Measurements from ENCODE around the gene DNAH7.

DNA sequence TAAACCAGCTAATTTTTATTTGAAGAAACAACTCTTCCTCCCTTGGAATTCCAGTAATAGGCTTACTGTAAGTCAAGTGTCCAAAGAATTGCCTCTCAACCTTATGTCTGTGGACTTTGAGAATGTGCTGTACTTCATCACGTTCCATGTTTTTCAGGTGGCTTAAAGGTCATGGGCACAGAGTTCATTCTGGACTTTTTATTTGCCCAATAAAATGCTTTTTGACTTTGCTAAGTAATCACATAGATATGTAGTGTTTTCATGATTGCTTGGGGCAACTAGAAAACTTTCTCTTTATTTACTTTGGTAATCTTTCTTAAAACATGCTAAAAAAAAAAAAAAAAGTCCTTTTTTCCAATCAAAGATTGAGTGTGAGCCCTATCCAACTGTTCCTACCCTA, 10.4 kb upstream of the DNAH7 start:
- TF ChIP-seq CTCF (IDR thresholded peaks at IDR 0.05) (no peak), ZFX (IDR thresholded peaks at IDR 0.05; ENCODE audit: borderline replicate concordance) (no peak)
